Measurements from ENCODE around the gene OBSCN.
"Not testable (repeated sequence)": the region's sequence is repeated elsewhere in the genome, so short reads cannot be mapped to it uniquely, and the experiment has no call there.

The OBSCN gene

GRCh38 chr1:228264090-228264829 lies 56.4 kb downstream of the OBSCN start:
- no peak for DNase-seq

GRCh38 chr1:228265167-228265566 lies 57.3 kb downstream of the OBSCN start:
- no peak for DNase-seq

- no peak for DNase-seq
Observed at GRCh38 chr1:228267962-228268880, 60.4 kb downstream of the OBSCN start.

- no peak for DNase-seq
Observed at GRCh38 chr1:228268881-228269265, 61.0 kb downstream of the OBSCN start.

- DNase-seq, result not testable (repeated sequence)
Observed at GRCh38 chr1:228269431-228269830, 61.6 kb downstream of the OBSCN start.

GRCh38 chr1:228270032-228270431 lies 62.2 kb downstream of the OBSCN start:
- DNase-seq, result no peak

- no peak for DNase-seq
Observed at GRCh38 chr1:228271701-228272251, 63.9 kb downstream of the OBSCN start.

- no peak for DNase-seq
Observed at GRCh38 chr1:228272331-228272791, 64.5 kb downstream of the OBSCN start.

- DNase-seq, result no peak
Observed at GRCh38 chr1:228272831-228273571, 65.2 kb downstream of the OBSCN start.

GRCh38 chr1:228273720-228274451 lies 66.0 kb downstream of the OBSCN start:
- DNase-seq, result no peak

- no peak for DNase-seq
Observed at GRCh38 chr1:228274452-228275178, 66.8 kb downstream of the OBSCN start.

- DNase-seq, result no peak
Observed at GRCh38 chr1:228275179-228275429, 67.3 kb downstream of the OBSCN start.

GRCh38 chr1:228275430-228276173 lies 67.8 kb downstream of the OBSCN start:
- peak; percentile 77 for DNase-seq

GRCh38 chr1:228276174-228276831 lies 68.5 kb downstream of the OBSCN start:
- no peak for DNase-seq

GRCh38 chr1:228276901-228277490 lies 69.2 kb downstream of the OBSCN start:
- no peak for DNase-seq

- DNase-seq, result no peak
Observed at GRCh38 chr1:228277491-228278431, 69.9 kb downstream of the OBSCN start.

GRCh38 chr1:228278432-228278941 lies 70.6 kb downstream of the OBSCN start:
- no peak for DNase-seq

- DNase-seq, result no peak
Observed at GRCh38 chr1:228279011-228279721, 71.3 kb downstream of the OBSCN start.
